ENCODE data around the gene ZFAND3.
A peak's percentile ranks its signal among the peaks of the same experiment; 100 is the strongest.

ZFAND3 gene

GRCh38 chr6:37993596-37993995, 174.1 kb downstream of the ZFAND3 start:
- H3K27ac ChIP-seq, result no peak overlapping the region

GRCh38 chr6:37994223-37994622, 174.7 kb downstream of the ZFAND3 start:
- TF ChIP-seq CTCF (IDR thresholded peaks at IDR 0.05) (no peak), ZFX (IDR thresholded peaks at IDR 0.05; ENCODE audit: borderline replicate concordance) (no peak)

More at GRCh38 chr6:37993596-37993995, 174.1 kb downstream of the ZFAND3 start:
- TF ChIP-seq CTCF (IDR thresholded peaks at IDR 0.05) (no peak), ZFX (IDR thresholded peaks at IDR 0.05; ENCODE audit: borderline replicate concordance) (no peak)

GRCh38 chr6:37998366-37998765, 178.8 kb downstream of the ZFAND3 start:
- TF ChIP-seq CTCF (IDR thresholded peaks at IDR 0.05) (no peak), ZFX (IDR thresholded peaks at IDR 0.05; ENCODE audit: borderline replicate concordance) (no peak)
- H3K27ac ChIP-seq, result no peak overlapping the region

More at GRCh38 chr6:37994223-37994622, 174.7 kb downstream of the ZFAND3 start:
- no peak overlapping the region for H3K27ac ChIP-seq

GRCh38 chr6:38001386-38001785, 181.9 kb downstream of the ZFAND3 start:
- TF ChIP-seq ZFX (IDR thresholded peaks at IDR 0.05; ENCODE audit: borderline replicate concordance) (no peak), CTCF (IDR thresholded peaks at IDR 0.05) (no peak)
- no peak overlapping the region for H3K27ac ChIP-seq

- no peak overlapping the region for H3K27ac ChIP-seq
- TF ChIP-seq ZFX (IDR thresholded peaks at IDR 0.05; ENCODE audit: borderline replicate concordance) (no peak), CTCF (IDR thresholded peaks at IDR 0.05) (no peak)
Observed at GRCh38 chr6:38004908-38005307, 185.4 kb downstream of the ZFAND3 start.

- TF ChIP-seq CTCF (IDR thresholded peaks at IDR 0.05) (no peak), ZFX (IDR thresholded peaks at IDR 0.05; ENCODE audit: borderline replicate concordance) (no peak)
- H3K27ac ChIP-seq, result no peak overlapping the region
Observed at GRCh38 chr6:38011937-38012336, 192.4 kb downstream of the ZFAND3 start.

- no peak overlapping the region for H3K27ac ChIP-seq
- TF ChIP-seq CTCF (IDR thresholded peaks at IDR 0.05), result peak; percentile 74
- TF ChIP-seq ZFX (IDR thresholded peaks at IDR 0.05; ENCODE audit: borderline replicate concordance), result no peak
Observed at GRCh38 chr6:38012573-38012972, 193.0 kb downstream of the ZFAND3 start.
